ENCODE results near the gene ECI1. TPM values are rescaled to one million over a fixed set of nuclear protein-coding genes. Genes with fewer than 3 reads are reported as not detected.

The ECI1 gene
- total and polyA plus RNA-seq, 2 of the 13 experiments (the other 11 are each of a cell fraction or from before 2014, with no cell fraction given) = 82.0 to 102 TPM

DNA sequence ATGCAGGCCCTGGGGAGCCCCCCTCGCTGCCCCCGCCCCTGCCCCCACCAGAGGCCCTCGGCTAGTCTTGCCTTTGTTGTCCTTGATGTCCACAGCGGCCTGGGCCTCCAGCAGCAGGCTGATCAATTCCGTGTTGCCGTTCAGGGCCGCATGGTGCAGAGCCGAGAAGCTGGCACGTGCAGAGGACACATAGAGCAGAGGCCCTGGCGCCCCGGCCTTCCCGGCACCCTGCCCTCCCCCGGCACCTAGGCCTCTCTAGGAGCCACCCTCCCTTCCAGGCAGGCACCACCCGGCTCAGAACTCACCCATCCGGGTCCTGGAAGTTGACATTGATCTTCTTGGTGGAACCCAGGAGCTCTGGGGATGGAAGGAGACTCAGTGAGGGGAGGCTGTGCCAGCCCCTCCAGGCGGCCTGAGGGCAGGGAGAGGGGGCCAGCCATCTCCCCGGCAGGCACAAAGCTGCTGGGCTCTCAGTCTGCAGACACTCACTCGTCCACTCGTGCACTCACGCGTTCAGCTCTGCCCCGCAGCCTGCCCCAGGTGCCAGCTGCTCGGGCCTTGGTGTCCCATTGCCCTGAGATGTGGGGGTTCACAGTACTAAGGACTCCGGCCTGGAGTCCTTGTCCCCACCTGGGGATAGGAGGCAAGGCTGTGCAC, 61.3 kb downstream of the ECI1 start:
- POLR2A ChIA-PET = interaction anchor here (0.7 to 3.5 kb wide), 8 partner anchors 15 to 181 kb away, joined by 3 to 29 read pairs (median 3); partner anchors contain the start of genes ECI1, PGP and TRAF7
- TF ChIP-seq ZNF737 (CRISPR knock-in tag; IDR thresholded peaks at IDR 0.05; ENCODE audit: borderline replicate concordance) (no peak), ZMYM4 (CRISPR knock-in tag; IDR thresholded peaks at IDR 0.05) (no peak), PITX1 (CRISPR knock-in tag; IDR thresholded peaks at IDR 0.05) (no peak), RORA (CRISPR knock-in tag; IDR thresholded peaks at IDR 0.05) (no peak), MIXL1 (CRISPR knock-in tag; IDR thresholded peaks at IDR 0.05) (no peak), TCF12 (IDR thresholded peaks at IDR 0.05) (no peak), TCF12 (CRISPR knock-in tag; IDR thresholded peaks at IDR 0.05) (no peak), GZF1 (CRISPR knock-in tag; IDR thresholded peaks at IDR 0.05) (no peak), ESRRA (CRISPR knock-in tag; IDR thresholded peaks at IDR 0.05; ENCODE audit: low read depth) (no peak), MYC (CRISPR knock-in tag; IDR thresholded peaks at IDR 0.05; ENCODE audit: borderline replicate concordance) (peak; percentile 67; the same call in 1 of the 2 replicates), NKX3-1 (CRISPR knock-in tag; IDR thresholded peaks at IDR 0.05) (no peak)
- TF ChIP-seq, protein P1, sequence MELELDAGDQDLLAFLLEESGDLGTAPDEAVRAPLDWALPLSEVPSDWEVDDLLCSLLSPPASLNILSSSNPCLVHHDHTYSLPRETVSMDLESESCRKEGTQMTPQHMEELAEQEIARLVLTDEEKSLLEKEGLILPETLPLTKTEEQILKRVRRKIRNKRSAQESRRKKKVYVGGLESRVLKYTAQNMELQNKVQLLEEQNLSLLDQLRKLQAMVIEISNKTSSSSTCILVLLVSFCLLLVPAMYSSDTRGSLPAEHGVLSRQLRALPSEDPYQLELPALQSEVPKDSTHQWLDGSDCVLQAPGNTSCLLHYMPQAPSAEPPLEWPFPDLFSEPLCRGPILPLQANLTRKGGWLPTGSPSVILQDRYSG (CRISPR knock-in tag; IDR thresholded peaks at IDR 0.05) = no peak
- TF ChIP-seq, protein P2, sequence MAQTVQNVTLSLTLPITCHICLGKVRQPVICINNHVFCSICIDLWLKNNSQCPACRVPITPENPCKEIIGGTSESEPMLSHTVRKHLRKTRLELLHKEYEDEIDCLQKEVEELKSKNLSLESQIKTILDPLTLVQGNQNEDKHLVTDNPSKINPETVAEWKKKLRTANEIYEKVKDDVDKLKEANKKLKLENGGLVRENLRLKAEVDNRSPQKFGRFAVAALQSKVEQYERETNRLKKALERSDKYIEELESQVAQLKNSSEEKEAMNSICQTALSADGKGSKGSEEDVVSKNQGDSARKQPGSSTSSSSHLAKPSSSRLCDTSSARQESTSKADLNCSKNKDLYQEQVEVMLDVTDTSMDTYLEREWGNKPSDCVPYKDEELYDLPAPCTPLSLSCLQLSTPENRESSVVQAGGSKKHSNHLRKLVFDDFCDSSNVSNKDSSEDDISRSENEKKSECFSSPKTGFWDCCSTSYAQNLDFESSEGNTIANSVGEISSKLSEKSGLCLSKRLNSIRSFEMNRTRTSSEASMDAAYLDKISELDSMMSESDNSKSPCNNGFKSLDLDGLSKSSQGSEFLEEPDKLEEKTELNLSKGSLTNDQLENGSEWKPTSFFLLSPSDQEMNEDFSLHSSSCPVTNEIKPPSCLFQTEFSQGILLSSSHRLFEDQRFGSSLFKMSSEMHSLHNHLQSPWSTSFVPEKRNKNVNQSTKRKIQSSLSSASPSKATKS (CRISPR knock-in tag; IDR thresholded peaks at IDR 0.05) = no peak
- TF ChIP-seq, protein P3, sequence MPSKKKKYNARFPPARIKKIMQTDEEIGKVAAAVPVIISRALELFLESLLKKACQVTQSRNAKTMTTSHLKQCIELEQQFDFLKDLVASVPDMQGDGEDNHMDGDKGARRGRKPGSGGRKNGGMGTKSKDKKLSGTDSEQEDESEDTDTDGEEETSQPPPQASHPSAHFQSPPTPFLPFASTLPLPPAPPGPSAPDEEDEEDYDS (CRISPR knock-in tag; IDR thresholded peaks at IDR 0.05) = no peak
- TF ChIP-seq, protein P4, sequence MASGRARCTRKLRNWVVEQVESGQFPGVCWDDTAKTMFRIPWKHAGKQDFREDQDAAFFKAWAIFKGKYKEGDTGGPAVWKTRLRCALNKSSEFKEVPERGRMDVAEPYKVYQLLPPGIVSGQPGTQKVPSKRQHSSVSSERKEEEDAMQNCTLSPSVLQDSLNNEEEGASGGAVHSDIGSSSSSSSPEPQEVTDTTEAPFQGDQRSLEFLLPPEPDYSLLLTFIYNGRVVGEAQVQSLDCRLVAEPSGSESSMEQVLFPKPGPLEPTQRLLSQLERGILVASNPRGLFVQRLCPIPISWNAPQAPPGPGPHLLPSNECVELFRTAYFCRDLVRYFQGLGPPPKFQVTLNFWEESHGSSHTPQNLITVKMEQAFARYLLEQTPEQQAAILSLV (CRISPR knock-in tag; IDR thresholded peaks at IDR 0.05; ENCODE audit: borderline replicate concordance) = peak; percentile 72; the same call in 1 of the 2 replicates
- TF ChIP-seq, protein P5, sequence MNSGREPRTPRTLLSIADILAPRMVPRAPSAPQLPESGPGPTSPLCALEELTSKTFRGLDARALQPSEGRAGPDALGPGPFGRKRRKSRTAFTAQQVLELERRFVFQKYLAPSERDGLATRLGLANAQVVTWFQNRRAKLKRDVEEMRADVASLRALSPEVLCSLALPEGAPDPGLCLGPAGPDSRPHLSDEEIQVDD (CRISPR knock-in tag; IDR thresholded peaks at IDR 0.05; ENCODE audit: borderline replicate concordance) = no peak

More for the DNA sequence above, 61.3 kb downstream of the ECI1 start:
- FAIRE-seq (no peak), ATAC-seq (peak; percentile 52), DNase-seq (ENCODE audit: low spot score) (peak; percentile 31)
- H3K36me3 ChIP-seq (replicated peaks in 1 of 2; ENCODE audit: control insufficient read depth in 1 of 2, insufficient read depth in 2 of 2, low read length in 2 of 2) = no peaks in the 10 kb centered on the region
- 33% methylated on average over 7 of the region's 24 CpGs for WGBS (ENCODE audit: low lambda C conversion rate)
- no TSS peak for BruUV-seq (replicated peaks)
- H2AFZ ChIP-seq (ENCODE audit: low read length) = no peak overlapping the region
- no peaks in the 10 kb centered on the region for H3K79me2 ChIP-seq (ENCODE audit: insufficient read depth, low read length)
- H3K27ac ChIP-seq (ENCODE audit: extremely low read length, insufficient read depth, low read length) = peak overlapping the region; percentile 48
- peak overlapping the region; percentile 56 for H3K9ac ChIP-seq (ENCODE audit: insufficient read depth, low read depth, low read length)
- in situ Hi-C loops (cut with HindIII; ENCODE audit: extremely low pct_ligation_motif_present, low pct_unique_long_range_greater_than_20kb) (no loop called here), intact Hi-C loops (cut with micrococcal nuclease; ENCODE audit: unreplicated experiment) (no loop called here)
- H3K27me3 ChIP-seq (ENCODE audit: control insufficient read depth in 1 of 2, insufficient read depth in 2 of 2, low read length in 2 of 2) = 0 out of 5 replicates have a peak, but pooled peaks cover 0 to 5% of the 10 kb centered on the region in 2 experiments
- H4K20me1 ChIP-seq (ENCODE audit: insufficient read depth, low read length) = no peaks in the 10 kb centered on the region
- H3K4me2 ChIP-seq (ENCODE audit: low read depth, low read length) = peak overlapping the region; percentile 61
- H3K9me3 ChIP-seq (ENCODE audit: low read length) = no peaks in the 10 kb centered on the region
- CTCF ChIA-PET (ENCODE audit: low intra/inter-chr PET ratio, low total read pairs) = no interaction called here
- peak overlapping the region in 1 of 3 experiments; percentile 45; a peak in 2 of 6 replicates for H3K4me3 ChIP-seq (replicated peaks in 1 of 3; ENCODE audit: insufficient read depth in 1 of 3, low read depth in 2 of 3, low read length in 3 of 3)
- H3K4me1 ChIP-seq (ENCODE audit: insufficient read depth, low read length) = peaks cover 45% of the 10 kb centered on the region

Data from HepG2 (cell line).